ENCODE measurements around the gene OR6B1.
"Not testable (repeated sequence)": the region's sequence is repeated elsewhere in the genome, so short reads cannot be mapped to it uniquely, and the experiment has no call there.

OR6B1 gene

DNA sequence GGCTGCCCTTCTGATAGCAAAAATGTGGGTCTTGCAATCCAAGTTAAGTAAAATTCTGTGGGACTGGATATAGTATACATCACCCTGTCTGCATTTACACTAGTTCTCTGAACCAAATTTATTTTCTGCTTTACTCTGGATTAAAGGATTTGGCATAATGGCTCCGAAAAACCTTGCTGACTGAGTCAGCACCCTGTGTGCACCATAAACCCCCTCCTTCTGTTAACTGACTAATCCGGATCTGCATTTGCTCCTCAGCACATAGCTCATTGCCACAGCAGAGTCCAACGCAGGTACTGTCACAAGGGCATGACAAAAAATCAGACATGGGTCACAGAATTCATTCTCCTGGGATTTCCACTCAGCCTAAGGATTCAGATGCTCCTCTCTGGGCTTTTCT lies 50.0 kb downstream of the OR6B1 start:
- no peak for DNase-seq

DNA sequence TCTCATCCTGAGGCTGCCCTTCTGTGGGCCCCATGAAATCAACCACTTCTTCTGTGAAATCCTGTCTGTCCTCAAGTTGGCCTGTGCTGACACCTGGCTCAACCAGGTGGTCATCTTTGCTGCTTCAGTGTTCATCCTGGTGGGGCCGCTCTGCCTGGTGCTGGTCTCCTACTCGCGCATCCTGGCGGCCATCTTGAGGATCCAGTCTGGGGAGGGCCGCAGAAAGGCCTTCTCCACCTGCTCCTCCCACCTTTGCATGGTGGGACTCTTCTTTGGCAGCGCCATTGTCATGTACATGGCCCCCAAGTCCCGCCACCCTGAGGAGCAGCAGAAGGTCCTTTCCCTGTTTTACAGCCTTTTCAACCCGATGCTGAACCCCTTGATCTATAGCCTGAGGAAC lies 50.8 kb downstream of the OR6B1 start:
- DNase-seq = not testable (repeated sequence)

DNA sequence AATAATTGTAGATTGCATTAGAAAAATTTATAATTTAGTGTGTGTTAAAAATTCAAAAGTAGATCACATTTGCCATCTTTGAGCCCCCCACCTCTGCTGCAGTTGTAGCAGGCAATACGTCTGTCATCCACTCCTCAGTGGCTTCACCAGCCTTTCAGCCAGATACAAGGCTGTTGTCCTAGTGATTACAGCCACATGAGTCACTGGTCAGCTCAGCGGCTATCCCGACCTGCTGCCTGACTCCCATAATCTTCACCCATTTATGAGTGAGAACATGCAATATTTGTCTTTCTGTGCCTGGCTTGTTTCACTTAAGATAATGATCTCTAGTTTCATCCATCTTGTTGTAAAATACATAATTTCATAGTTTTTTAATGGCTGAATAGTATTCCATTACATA lies 57.8 kb downstream of the OR6B1 start:
- no peak for DNase-seq
